G401.6 (cell line): Measurements from ENCODE around the gene ENTPD1.
"Not testable (repeated sequence)": the region's sequence is repeated elsewhere in the genome, so short reads cannot be mapped to it uniquely, and the experiment has no call there.

Source experiments
- FAIRE-seq: peaks from 2 replicates; lab custom pipeline; 2012; peaks lifted over from hg19 to GRCh38; lab: Jason Lieb, UNC

Gene ENTPD1

GRCh38 chr10:95866467-95866842 is 110.5 kb downstream of the ENTPD1 start:
- FAIRE-seq = no peak

DNA sequence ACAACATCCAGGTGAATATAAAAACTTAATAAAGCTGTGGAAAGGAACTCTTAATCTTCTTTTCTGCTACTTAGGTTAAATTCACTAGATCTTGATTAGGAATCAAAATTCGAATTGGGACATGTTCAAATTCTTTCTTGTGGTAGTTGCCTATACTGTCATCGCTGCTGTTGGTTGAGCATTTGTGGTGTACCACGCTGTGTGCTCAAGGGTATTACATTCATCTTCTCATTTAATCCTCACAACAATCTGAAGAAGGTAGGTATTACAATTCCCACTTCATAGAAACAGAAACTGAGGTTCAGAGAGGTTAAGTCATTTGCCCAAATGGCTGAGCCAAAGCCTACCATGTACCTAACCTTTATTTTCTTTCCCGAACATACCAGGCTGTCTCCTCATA is 111.9 kb downstream of the ENTPD1 start:
- no peak for FAIRE-seq

- no peak for FAIRE-seq
Measured at GRCh38 chr10:95872158-95872711, 116.3 kb downstream of the ENTPD1 start.

GRCh38 chr10:95873139-95873538 is 117.2 kb downstream of the ENTPD1 start:
- no peak for FAIRE-seq

- FAIRE-seq = no peak
Measured at GRCh38 chr10:95873651-95874050, 117.7 kb downstream of the ENTPD1 start.

DNA sequence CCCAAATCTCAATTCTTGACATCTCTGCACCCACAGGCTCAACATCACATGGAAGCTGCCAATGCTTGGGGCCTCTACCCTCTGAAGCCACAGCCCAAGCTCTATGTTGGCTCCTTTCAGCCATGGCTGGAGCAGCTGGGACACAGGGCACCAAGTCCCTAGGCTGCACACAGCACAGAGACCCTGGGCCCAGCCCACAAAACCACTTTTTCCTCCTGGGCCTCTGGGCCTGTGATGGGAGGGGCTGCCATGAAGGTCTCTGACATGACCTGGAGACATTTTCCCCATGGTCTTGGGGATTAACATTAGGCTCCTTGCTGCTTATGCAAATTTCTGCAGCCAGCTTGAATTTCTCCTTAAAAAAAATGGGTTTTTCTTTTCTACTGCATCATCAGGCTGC is 118.8 kb downstream of the ENTPD1 start:
- not testable (repeated sequence) for FAIRE-seq

DNA sequence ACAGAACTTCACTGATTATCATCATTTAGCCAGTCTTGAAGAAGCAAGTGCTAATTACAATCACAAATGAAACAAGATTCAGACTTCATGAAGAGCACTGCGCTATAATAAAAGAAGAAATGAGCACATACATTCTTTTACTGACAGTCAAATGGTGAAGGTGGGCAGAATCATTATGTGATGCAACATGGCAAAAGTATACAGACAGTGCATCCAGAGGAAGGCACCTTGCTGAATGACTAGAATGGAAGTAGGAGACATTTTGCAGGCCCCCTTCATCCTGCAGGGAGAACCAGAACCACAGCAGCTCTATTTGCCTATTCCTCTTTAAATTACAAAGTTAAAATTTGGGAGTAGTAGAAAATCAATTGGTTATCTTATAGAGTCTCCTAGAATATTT is 120.8 kb downstream of the ENTPD1 start:
- no peak for FAIRE-seq

DNA sequence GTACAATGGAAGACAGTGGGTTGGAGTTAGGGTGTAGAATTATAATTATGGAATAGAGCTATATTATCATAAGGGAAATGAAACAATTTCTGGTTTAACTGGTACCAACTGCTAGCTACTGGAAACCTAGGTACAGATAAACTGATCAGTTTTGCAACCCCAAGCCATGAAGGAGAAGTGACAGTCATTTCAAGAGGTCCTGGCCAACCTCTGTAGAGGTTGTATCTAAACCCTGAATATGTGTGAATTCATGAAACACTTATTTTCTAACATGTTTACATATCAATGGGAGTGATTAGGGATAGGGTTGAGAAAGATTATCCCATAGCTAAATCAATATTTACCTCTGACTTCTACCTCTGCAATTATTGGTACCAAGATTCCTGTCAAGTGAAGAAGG is 121.9 kb downstream of the ENTPD1 start:
- FAIRE-seq = no peak

DNA sequence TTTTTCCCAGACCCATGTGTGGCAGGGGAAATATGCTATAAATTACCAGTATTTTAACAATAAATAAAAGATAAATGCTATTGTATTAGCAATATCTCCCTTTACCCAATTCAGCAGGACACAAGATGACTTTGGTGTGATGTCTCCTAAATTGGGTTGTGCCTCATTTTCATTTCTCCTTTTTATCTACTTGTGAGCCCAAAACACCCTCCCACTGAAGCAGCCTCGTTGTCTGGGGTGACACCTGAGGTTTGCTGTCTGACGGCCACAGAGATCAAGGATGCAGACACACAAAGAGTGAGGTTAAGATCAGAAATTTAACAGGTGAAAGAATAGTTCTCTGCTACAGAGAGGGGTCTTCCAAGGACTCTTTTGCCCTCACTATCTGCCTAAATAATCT is 124.7 kb downstream of the ENTPD1 start:
- FAIRE-seq = no peak

GRCh38 chr10:95881316-95881715 is 125.4 kb downstream of the ENTPD1 start:
- FAIRE-seq = no peak

DNA sequence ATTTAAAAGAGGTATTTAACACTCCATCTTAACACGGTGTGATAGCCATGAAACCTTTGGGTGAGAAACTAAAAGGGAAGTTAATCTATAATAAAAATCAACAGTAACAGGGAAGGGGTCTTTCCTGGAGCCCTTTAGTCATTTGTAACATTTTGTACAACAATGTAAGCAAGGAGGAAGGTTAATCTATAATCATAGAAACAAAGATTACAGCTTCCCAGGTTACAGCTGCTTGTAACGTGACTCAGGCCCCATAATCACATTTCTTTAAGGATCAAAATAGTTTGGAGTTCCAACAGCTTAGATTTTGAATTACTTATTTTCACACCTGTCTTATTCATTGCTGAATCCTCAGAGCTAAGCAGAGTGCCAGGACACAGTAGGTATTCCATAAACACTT is 133.9 kb downstream of the ENTPD1 start:
- FAIRE-seq = no peak

DNA sequence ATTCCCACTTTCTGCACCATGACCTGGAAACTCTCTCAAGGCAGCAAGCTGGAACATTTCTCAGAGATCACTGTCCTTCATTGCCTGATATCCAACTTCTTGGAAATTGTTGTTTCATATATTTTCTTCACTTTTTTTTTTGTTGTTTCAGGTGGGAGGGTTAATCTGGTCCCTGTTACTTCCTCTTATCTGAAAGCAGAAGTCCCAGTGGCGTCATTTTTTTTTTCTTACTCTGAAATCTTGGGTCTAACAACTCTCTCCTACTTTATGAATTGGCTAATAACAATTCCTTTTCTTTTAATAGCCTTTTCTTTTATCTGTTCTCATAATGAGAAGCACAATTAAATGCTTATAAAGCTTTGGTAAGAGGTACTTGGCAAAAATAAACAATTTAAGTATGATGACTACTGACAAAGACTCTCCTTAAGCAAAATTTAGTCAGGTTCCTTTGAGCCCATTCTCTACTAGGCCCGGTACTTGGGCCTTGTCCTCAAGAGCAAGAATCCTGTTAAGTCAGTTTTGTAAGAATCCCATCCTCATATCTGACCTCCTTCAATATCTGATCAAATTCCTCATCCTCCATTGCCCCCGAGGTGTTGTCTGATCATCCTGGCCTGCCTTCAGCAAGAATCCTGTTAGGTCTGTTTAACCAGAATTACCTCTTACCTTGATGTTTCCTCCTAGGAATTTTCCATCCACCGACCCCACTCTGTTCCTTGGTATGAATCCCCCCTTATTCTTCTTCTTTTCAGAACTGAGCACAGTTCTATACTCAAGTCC is 140.3 kb downstream of the ENTPD1 start:
- FAIRE-seq = no peak

DNA sequence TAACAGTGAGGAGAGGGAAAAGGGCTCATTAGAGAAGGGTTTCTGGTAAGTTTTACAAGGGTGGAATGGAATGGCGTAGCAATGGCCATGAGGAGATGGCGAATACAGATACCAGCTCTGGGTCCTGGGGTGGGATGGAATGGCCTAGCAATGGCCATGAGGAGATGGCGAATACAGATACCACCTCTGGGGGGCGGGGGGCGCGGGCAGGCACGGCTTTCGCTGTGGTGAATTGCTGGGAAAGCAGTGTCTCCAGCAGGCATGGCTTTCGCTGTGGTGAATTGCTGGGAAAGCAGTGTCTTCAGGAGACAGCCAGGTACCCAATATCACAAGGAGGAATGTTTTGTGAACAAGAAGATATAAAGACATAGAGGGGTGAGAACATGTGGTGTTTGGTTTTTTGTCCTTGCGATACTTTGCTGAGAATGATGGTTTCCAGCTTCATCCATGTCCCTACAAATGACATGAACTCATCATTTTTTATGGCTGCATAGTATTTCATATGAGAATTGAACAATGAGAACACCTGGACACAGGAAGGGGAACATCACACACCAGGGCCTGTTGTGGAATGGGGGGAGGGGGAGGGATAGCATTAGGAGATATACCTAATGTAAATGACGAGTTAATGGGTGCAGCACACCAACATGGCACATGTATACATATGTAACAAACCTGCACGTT is 150.1 kb downstream of the ENTPD1 start:
- FAIRE-seq = not testable (repeated sequence)

GRCh38 chr10:95906677-95907455 is 150.9 kb downstream of the ENTPD1 start:
- peak; percentile 19 for FAIRE-seq

DNA sequence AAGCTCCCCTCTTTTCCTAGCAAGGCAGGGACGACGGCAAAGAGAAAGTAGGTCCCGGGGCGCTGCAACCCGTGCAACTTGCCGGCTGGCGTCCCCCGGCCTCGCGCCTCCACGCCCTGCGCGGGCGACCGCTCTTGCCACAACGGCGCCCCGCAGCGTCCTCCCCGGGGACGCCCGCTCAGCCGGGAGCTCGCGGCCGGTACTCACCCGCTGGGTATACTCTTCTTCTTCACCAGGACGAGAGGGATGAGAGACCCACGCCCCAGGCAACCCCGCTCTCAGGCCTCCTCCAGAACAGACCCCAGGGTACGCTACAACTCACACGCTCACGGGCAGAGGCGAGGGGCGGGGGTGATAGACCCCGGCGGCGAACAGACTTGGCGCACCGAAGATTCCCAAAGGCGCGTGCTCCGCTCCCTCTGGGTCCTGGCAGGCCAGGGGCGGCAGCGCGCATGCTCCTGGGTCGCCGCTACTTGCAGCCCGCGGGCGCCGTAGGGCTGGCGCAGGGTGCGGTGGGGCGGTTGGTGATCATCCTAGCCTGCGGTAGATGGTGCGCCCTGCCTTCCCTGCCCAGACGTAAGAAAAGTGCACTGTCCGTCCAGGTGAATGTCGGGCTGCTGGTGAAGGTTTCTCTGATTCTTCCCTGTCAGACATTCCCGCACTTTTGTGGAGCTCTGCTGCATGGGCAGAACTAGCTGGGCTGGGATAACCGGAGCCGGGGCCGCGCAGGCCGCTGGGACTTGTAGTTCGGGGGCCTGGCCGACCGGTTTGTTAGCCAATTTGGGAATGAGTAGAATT is 151.7 kb downstream of the ENTPD1 start, which contains the start of gene CC2D2B:
CC2D2B (plus strand) TSS at position 520 of the 798 bp plus-strand sequence. CDS start 3,349 bp downstream, outside the sequence.
- peak; percentile 41 for FAIRE-seq

GRCh38 chr10:95908450-95908849 is 152.5 kb downstream of the ENTPD1 start:
- FAIRE-seq = no peak

GRCh38 chr10:95909561-95909960 is 153.6 kb downstream of the ENTPD1 start:
- no peak for FAIRE-seq

DNA sequence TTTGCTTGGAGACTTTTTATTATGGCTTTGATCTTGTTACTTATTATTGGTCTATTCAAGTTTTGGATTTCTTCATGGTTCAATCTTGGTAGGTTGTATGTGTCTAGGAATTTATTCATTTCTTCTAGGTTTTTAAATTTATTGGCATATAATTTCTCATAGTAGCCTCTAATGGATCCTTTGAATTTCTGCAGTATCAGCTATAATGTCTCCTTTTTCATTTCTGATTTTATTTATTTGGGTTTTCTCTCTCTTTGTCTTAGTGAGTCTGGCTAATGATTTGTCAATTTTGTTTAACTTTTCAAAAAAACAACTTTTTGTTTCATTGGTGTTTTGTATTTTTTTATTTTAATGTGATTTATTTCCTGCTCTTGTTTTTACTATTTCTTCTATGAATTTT is 160.1 kb downstream of the ENTPD1 start:
- not testable (repeated sequence) for FAIRE-seq
